Activated CD8-positive, alpha-beta memory T cell treated with anti-CD3 and anti-CD28 coated beads, Interleukin-2, amount 50 U/mL, for 24 hours (primary cell): Measurements from ENCODE around the gene MED14.
A peak's percentile ranks its signal among the peaks of the same experiment; 100 is the strongest.
"Not testable (repeated sequence)": the region's sequence is repeated elsewhere in the genome, so short reads cannot be mapped to it uniquely, and the experiment has no call there.

ENCODE experiments used
- DNase-seq: peaks from one replicate; pipeline ENCODE4 v3.0.0-alpha.2; 2020; ENCODE audit errors: extremely low read depth

MED14 gene

GRCh38 chrX:40735325-40736169 is at the start of gene MED14:
Gene MED14 (minus strand): TSS chrX:40735542. CDS start chrX:40735412, 130 bp downstream.
- DNase-seq: peak; percentile 67

DNA sequence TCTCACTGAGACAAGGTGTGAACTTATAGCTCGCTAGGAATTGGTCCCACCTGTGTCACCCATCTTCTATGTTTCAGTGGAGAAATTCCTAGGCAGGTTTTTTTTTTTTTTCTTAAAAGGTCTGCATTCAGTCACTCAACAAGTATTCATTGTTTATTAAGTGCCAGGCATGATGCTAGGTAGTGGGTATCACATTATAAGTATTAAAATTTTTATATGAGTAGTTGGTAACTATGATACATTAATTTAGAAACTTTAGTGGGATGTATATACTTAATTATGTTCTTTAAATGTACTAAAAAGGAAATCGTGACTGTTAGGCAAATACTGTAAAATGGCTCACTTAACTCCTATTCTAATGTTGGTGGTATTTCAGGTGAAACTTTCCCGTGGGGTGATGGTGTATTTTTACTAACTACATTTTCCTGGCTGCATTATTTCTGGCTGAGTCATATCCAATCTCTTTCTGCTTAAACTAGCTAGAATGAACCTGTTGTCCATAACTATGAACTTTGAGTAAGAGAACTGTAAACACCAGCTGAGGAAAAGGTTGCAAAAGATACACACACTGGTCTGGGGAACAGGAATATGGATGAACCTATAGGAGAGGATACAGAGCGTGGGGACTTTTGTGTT is 49.3 kb upstream of the MED14 start:
- no peak for DNase-seq

GRCh38 chrX:40782644-40783259 is 47.4 kb upstream of the MED14 start:
- not testable (repeated sequence) for DNase-seq

DNA sequence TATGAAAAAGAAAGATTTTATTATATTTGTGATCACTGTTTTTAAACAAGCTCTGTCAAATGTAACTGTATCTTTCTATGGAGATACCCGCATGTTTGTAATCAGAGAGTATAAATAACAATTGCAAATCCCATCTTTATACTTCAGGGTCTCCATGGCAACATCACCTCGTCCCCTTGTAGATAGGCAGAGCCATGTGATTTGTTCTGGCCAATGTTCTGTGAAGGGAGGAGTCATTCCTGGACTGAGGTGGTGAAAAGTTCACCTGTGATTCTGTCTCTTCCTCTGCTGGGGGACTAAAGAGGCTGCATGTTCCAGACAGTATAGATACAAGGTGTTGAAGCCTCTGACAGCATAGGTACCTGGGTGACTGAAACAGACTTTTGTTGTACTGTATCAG is 45.6 kb upstream of the MED14 start:
- no peak for DNase-seq

DNA sequence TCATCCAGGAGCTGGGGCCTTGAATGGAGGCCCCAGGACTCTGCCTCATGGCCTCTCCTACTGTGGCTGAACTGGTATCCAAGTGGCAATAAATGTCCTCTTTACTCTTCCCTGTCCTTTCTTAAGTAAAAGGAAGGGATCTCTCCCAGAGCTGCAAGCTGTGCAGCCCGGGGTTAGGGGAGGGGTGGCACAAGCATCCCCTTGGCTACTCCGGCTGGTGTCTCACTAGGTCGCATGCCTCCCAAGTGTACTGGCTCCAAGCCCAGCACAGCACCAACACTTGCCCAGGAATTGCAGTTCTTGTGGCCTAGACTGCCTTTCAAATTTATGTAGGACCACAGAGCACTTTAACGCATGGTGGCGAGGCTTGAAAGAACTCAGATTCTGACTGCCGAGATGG is 44.7 kb upstream of the MED14 start:
- no peak for DNase-seq

- DNase-seq: no peak
These were observed 43.7 kb upstream of the MED14 start for GRCh38 chrX:40778861-40779575.

GRCh38 chrX:40773809-40774208 is 38.5 kb upstream of the MED14 start:
- no peak for DNase-seq

GRCh38 chrX:40773188-40773587 is 37.8 kb upstream of the MED14 start:
- DNase-seq: no peak

- DNase-seq: no peak
These were observed 36.9 kb upstream of the MED14 start for GRCh38 chrX:40772290-40772689.

DNA sequence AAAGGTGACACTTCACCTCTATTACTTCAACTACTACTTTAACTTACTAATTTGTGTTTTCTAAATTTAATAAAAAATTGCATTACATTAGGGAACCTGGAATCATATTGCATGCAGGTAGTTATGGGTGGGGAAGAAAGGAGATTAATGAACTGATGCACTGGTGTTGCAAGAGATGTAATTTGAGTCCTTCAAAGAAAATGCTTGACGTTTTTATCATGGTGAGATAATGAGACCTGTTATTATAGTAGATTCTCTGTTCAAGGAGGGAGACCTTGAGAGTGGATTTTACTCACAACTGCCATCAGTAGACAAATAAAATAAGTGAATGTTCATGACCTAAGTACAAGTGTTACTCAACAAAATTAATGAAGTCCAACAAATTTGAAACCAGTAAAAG is 26.4 kb upstream of the MED14 start:
- no peak for DNase-seq

- DNase-seq: no peak
These were observed 24.0 kb upstream of the MED14 start for GRCh38 chrX:40759374-40759773.

DNA sequence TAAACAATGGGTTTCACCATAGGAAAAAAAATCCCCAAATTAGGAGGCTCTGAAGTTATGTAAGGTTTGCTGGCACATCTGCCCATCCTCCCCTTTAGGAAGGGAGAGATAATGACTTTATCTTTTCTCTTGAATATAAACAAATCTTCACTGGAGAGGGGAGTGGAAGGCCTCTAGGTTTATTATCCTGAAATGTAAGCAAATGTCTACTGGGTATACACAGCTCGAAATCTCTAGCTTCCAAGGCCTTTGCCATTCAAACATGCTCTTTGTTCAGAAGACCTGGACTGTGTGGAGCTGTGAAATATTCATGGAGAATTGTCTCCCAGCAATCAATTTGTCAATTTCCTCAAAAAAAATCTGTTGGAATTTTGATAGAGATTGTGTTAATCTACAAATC is 21.7 kb upstream of the MED14 start:
- DNase-seq: no peak

GRCh38 chrX:40755291-40756249 is 20.2 kb upstream of the MED14 start:
- DNase-seq: no peak

- no peak for DNase-seq
These were observed 14.5 kb upstream of the MED14 start for GRCh38 chrX:40749681-40750494.

- no peak for DNase-seq
These were observed 13.6 kb upstream of the MED14 start for GRCh38 chrX:40748977-40749376.

GRCh38 chrX:40746521-40746920 is 11.2 kb upstream of the MED14 start:
- DNase-seq: no peak

DNA sequence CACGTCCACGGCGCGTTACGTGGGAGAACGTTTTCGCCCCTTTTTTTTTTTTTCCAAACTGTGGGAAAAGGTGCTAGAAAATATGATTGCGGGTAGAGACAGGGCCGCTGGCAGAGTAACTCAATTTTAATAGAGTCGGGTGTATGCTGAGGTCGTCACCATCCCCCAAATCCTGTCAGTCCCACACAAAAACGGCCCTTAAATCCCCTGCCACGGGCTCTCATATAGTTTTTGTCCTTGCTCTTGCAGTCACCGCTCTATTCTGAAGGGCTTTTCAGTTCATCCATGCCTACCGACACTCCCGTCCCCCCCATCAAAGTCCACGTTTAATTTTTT is 796 bp upstream of the MED14 start:
- no peak for DNase-seq

GRCh38 chrX:40734971-40735324 is 394 bp downstream of the MED14 start:
- no peak for DNase-seq

- no peak for DNase-seq
These were observed 1.6 kb downstream of the MED14 start for GRCh38 chrX:40733706-40734105.

GRCh38 chrX:40732499-40732898 is 2.8 kb downstream of the MED14 start:
- not testable (repeated sequence) for DNase-seq
